BLaER1 (cell line): ENCODE data around the gene H3-3A.

Source experiments
- H3K27ac ChIP-seq: shearing (Covaris generic); formaldehyde crosslinking; 2 replicates; pipeline ENCODE4 v1.8.1; 2022
- H3K27me3 ChIP-seq: shearing (Covaris generic); formaldehyde crosslinking; 2 replicates; pipeline ENCODE4 v1.8.1; 2022
- H3K36me3 ChIP-seq: shearing (Covaris generic); formaldehyde crosslinking; 2 replicates; pipeline ENCODE4 v1.8.1; 2022
- H3K4me1 ChIP-seq: shearing (Covaris generic); formaldehyde crosslinking; 2 replicates; pipeline ENCODE4 v1.8.1; 2022
- H3K4me2 ChIP-seq: shearing (Covaris generic); formaldehyde crosslinking; 2 replicates; pipeline ENCODE4 v1.8.1; 2022
- H3K4me3 ChIP-seq: shearing (Covaris generic); formaldehyde crosslinking; 2 replicates; pipeline ENCODE4 v1.8.1; 2022
- H3K9ac ChIP-seq: shearing (Covaris generic); formaldehyde crosslinking; 2 replicates; pipeline ENCODE4 v1.8.1; 2022
- H3K9me3 ChIP-seq: shearing (Covaris generic); formaldehyde crosslinking; 2 replicates; pipeline ENCODE4 v1.8.1; 2022
- H4K20me1 ChIP-seq: shearing (Covaris generic); formaldehyde crosslinking; 2 replicates; pipeline ENCODE4 v1.8.1; 2022
- Cebpa-rat ChIP-seq: shearing (Covaris generic); IDR thresholded peaks from 2 replicates; pipeline ENCODE4 v1.8.1; 2022

The H3-3A gene

GRCh38 chr1:226095286-226095685 is 32.8 kb downstream of the H3-3A start:
- H3K4me2 ChIP-seq, result no peak overlapping the region
- peaks cover 9% of the 10 kb centered on the region; the same call in 1 of the 2 replicates for H3K27me3 ChIP-seq
- TF ChIP-seq Cebpa-rat, result no peak
- H3K4me1 ChIP-seq, result peaks cover under 1% of the 10 kb centered on the region; the same call in 1 of the 2 replicates
- no peak overlapping the region for H3K9ac ChIP-seq
- no peak overlapping the region for H3K4me3 ChIP-seq
- H3K9me3 ChIP-seq, result peaks cover 5% of the 10 kb centered on the region; the same call in 1 of the 2 replicates
- H3K36me3 ChIP-seq, result no peaks in the 10 kb centered on the region
- H3K27ac ChIP-seq, result no peak overlapping the region
- no peaks in the 10 kb centered on the region for H4K20me1 ChIP-seq

- no peak for TF ChIP-seq Cebpa-rat
- no peaks in the 10 kb centered on the region for H4K20me1 ChIP-seq
- H3K27ac ChIP-seq, result no peak overlapping the region
- H3K4me1 ChIP-seq, result peaks cover 6% of the 10 kb centered on the region; the same call in 1 of the 2 replicates
- H3K4me2 ChIP-seq, result no peak overlapping the region
- no peak overlapping the region for H3K9ac ChIP-seq
- no peaks in the 10 kb centered on the region for H3K36me3 ChIP-seq
- no peaks in the 10 kb centered on the region for H3K9me3 ChIP-seq
- no peak overlapping the region for H3K4me3 ChIP-seq
- H3K27me3 ChIP-seq, result peaks cover 18% of the 10 kb centered on the region; the same call in 1 of the 2 replicates
Measured at GRCh38 chr1:226097866-226098625, 35.5 kb downstream of the H3-3A start.

- no peak overlapping the region for H3K27ac ChIP-seq
- no peak overlapping the region for H3K4me2 ChIP-seq
- H3K9me3 ChIP-seq, result no peaks in the 10 kb centered on the region
- no peak for TF ChIP-seq Cebpa-rat
- H3K4me3 ChIP-seq, result no peak overlapping the region
- H3K4me1 ChIP-seq, result peaks cover 6% of the 10 kb centered on the region; the same call in 1 of the 2 replicates
- peaks cover 18% of the 10 kb centered on the region; the same call in 1 of the 2 replicates for H3K27me3 ChIP-seq
- H3K9ac ChIP-seq, result no peak overlapping the region
- H3K36me3 ChIP-seq, result no peaks in the 10 kb centered on the region
- no peaks in the 10 kb centered on the region for H4K20me1 ChIP-seq
Measured at GRCh38 chr1:226098870-226099835, 36.6 kb downstream of the H3-3A start.

GRCh38 chr1:226100436-226101391 is 38.2 kb downstream of the H3-3A start:
- H3K9me3 ChIP-seq, result no peaks in the 10 kb centered on the region
- no peak overlapping the region for H3K9ac ChIP-seq
- H3K36me3 ChIP-seq, result no peaks in the 10 kb centered on the region
- H3K27me3 ChIP-seq, result peaks cover 18% of the 10 kb centered on the region; the same call in 1 of the 2 replicates
- peaks cover 6% of the 10 kb centered on the region; the same call in 1 of the 2 replicates for H3K4me1 ChIP-seq
- H3K4me2 ChIP-seq, result peak overlapping the region; percentile 49
- TF ChIP-seq Cebpa-rat, result no peak
- H3K27ac ChIP-seq, result no peak overlapping the region
- H4K20me1 ChIP-seq, result no peaks in the 10 kb centered on the region
- H3K4me3 ChIP-seq, result no peak overlapping the region

- no peak overlapping the region for H3K9ac ChIP-seq
- peaks cover 32% of the 10 kb centered on the region for H3K4me1 ChIP-seq
- no peak overlapping the region for H3K4me2 ChIP-seq
- H3K27me3 ChIP-seq, result peaks cover 15% of the 10 kb centered on the region; the same call in 1 of the 2 replicates
- no peak for TF ChIP-seq Cebpa-rat
- H4K20me1 ChIP-seq, result no peaks in the 10 kb centered on the region
- H3K36me3 ChIP-seq, result no peaks in the 10 kb centered on the region
- H3K4me3 ChIP-seq, result no peak overlapping the region
- H3K27ac ChIP-seq, result no peak overlapping the region
- no peaks in the 10 kb centered on the region for H3K9me3 ChIP-seq
Measured at GRCh38 chr1:226104671-226105121, 42.2 kb downstream of the H3-3A start.

- Histone ChIP-seq H3K9ac (no peak overlapping the region), H3K9me3 (no peaks in the 10 kb centered on the region), H3K36me3 (no peaks in the 10 kb centered on the region), H3K4me1 (peaks cover 46% of the 10 kb centered on the region), H3K27ac (no peak overlapping the region), H3K4me2 (peak overlapping the region; percentile 40), H3K27me3 (no peaks in the 10 kb centered on the region), H3K4me3 (no peak overlapping the region), H4K20me1 (no peaks in the 10 kb centered on the region)
- no peak for TF ChIP-seq Cebpa-rat
Measured at GRCh38 chr1:226107471-226108460, 45.2 kb downstream of the H3-3A start.

GRCh38 chr1:226108935-226109828 is 46.7 kb downstream of the H3-3A start:
- no peaks in the 10 kb centered on the region for H3K27me3 ChIP-seq
- no peak overlapping the region; the same call in 1 of the 2 replicates for H3K27ac ChIP-seq

More at GRCh38 chr1:226108935-226109828, 46.7 kb downstream of the H3-3A start:
- peak overlapping the region; percentile 91 for H3K4me2 ChIP-seq
- H3K36me3 ChIP-seq, result no peaks in the 10 kb centered on the region
- no peak for TF ChIP-seq Cebpa-rat
- peak overlapping the region; percentile 91; the same call in 1 of the 2 replicates for H3K9ac ChIP-seq
- H3K9me3 ChIP-seq, result no peaks in the 10 kb centered on the region
- peaks cover 59% of the 10 kb centered on the region for H3K4me1 ChIP-seq
- H4K20me1 ChIP-seq, result no peaks in the 10 kb centered on the region
- H3K4me3 ChIP-seq, result peak overlapping the region; percentile 78
